SHP77 (cell line): ENCODE measurements around the gene CFAP57.

ENCODE experiments used
- DNase-seq, 2 experiments: peaks; one replicate each; lab custom pipeline; 2025; lab: John Stamatoyannopoulos, UW

Gene CFAP57

GRCh38 chr1:43299101-43299500, 127.0 kb downstream of the CFAP57 start:
- DNase-seq = no peak

- DNase-seq = no peak
These were observed 128.4 kb downstream of the CFAP57 start, which contains the start of gene TIE1 for GRCh38 chr1:43300378-43301094. TIE1 (plus strand) TSS chr1:43300982; CDS start chr1:43301072, 90 bp downstream.

DNA sequence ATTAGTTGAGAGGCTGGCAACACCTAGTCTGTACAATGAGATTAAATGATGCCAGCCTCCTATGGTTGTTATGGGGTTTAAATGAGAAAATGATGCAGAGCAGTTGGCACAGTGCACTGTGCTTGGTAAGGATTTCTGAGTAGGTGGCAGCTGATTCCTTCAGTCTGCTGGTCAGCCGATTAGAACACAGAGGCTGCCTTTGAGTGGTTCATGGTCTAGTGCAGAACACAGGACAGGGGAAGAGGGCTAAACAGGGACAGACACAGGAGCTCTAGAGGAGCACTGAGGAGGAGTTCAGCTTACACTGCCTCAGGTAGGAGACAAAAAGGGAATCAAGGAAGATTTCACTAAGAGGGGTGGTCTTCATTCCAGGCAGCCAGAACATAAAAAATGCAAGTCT, 130.1 kb downstream of the CFAP57 start:
- no peak for DNase-seq

GRCh38 chr1:43302721-43303470, 130.8 kb downstream of the CFAP57 start:
- DNase-seq = no peak

- DNase-seq = no peak
These were observed 131.6 kb downstream of the CFAP57 start for GRCh38 chr1:43303471-43304313.
